ENCODE results near the gene FMOD.

FMOD gene

DNA sequence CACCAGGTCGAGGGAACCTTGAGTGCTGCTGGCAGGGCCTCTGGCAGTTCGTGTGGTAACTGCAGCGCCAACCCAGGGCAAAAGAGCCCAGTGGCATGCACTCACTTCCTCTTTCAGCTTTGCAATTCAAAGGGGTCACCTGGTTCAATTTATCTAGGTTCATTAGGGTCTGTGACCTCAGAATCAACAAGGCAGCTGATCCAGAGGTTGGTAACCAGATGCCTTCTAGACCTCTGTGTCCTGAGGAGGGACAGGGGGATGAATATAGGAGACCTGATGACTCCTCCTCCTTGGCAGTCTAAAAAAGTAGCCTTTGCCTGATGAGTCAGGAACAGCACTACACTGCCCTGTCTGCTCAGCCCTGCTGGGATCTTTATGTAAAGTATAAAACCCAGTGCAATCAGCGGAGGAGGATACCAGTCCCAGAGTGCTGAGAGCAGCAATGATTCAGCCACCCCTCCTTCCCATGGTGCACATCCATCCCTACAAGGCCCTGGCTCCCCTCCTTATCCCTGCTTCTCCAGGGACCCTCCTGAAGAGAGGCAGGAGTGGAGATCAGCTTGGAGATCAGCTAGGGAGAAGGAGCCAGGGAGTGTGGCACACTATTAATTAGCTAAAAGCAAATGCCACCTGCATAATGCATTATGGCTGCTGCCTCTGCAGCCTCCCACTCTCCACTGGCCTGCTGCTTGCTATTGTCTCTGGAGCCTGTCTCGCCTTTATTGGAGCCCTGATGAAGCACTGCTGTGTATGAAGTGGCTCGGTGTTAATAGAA lies 11.2 kb upstream of the FMOD start:
- DNase-seq: peak in 5 of 56 donors; percentile 7 to 32 (median 24)

DNA sequence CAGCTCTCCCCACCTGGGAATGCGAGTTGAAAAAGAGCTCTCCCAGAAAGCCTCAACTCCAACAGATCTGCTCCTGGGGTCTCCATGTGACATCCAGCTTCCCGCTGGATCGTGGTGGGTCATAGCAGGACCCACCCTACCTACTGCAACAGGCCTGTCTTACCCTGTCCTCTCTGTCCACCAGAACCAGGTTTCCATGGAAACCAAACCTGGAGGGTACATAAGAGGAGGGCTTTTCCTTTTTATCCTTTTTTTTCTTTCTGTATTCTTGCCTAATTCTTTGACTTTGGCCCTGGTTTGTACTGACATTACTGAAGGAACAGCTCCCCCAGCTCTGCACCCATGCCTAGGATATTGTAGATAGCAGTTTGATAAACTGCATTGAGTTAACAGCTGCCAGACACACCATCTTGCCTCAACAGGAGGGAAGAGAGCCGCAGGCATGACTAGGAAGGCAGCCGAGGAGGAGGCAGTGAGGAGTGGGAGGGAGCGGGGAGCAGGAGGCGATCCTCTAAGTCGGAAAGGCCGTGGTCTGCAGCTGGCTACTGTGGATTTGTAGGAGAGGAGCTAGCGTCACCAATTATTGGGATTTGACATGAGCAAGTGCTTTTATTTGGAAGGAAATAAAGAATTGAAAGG lies 9.7 kb upstream of the FMOD start:
- DNase-seq: peak in 2 of 56 donors; percentile 7 to 27

DNA sequence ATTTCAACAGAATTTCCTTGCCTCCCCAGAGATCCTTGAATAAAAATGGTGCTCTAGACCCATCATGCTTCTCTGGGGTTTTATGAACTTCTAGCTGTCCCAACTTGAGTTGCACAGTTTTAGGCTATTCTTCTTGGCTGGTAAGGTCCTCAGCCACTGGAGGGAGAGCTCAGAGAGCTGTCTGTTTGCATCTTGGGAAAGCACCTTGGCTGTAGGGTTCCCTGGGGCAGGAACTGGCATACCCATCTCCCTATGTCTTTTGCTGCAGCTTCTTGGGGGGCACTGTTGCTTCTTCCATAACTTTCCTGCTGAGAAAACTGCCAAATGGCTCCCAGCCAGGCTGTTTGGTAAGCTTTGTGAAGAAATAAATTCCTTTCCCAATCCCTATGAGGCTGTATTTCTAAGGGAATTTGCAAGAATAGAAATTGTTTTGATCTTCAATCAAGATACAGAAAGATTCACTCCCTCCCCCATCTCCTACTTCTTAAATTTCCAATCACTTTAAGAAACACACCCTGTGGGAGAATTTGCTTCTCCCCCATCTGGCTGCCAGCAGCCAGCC lies 8.2 kb upstream of the FMOD start:
- DNase-seq: peak in 1 of 56 donors; percentile 28

DNA sequence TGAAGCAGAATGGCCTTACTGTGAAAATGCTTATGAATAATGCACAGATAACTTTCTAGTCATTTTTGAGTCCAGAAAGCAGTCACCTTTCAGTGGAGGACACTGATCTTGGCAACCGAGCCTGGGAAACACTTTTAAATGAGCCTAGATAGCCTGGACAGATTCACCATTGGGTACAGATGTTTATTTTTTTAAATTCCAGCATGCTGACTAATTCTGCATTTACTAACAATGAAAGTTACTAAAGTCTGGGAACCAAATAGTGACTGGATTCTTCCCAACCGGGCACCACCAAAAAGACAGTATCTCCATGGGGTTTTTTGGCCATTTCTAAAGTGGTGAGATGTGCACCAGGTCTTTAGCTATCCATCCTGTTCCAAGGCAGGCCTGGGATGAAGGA lies 3.3 kb upstream of the FMOD start:
- no peak for DNase-seq

DNA sequence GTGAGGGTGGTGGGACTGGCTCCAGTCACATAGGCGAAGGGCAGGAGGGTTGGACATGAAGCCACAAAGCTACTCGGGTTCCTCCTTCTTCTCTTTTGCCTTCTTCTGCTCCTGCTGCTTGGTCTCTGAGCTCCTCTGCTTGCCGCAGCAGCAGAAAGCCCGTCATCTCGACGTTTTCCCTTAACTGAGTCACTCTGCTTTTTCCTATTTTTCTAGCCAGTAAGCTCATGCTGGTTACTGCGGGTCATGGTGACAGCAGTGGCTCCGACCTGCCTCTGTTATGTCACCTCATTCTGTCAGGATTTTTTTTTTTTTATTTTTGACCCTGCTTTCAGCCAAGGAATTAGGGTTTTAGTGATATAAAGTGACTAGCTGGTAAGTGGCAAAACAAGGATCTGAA lies 2.6 kb upstream of the FMOD start:
- DNase-seq: no peak

DNA sequence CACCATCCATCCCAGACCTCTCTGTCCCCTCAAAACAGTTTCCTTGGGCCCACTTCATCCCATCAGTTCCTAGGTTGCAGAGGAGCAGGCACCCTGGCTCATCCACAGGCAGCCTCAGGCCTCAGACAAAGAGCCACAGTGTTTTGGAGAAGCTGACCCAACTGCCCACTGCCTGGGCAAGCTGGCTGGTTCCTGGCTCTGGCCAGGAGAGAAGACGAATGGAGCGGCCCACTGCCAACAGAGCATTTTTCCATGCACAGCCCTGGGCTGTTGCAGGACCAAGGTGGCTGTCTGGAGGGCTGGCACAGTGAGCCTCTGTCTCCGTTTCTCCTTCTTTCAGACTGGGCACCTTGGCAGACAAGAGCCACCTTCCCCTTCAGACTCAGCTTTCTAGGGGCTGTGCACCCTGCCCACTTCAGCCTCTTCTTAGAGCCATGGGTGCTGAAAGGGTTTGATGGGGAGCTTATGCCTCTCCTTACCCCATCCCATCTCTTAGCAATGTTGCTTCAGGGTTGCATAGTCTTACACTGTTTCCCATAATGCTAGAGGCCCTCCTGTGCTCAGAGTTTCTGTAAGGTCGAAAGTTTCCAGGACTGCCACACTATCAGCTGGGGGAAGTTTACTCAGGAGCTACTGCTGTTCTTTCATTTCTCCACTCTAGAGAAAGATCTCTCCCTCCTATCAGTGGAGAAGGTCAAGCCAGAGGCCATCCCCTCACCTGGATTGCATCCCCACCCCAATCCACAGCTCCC lies 973 bp downstream of the FMOD start:
- DNase-seq: peak in 34 of 56 donors; percentile 9 to 77 (median 48)

DNA sequence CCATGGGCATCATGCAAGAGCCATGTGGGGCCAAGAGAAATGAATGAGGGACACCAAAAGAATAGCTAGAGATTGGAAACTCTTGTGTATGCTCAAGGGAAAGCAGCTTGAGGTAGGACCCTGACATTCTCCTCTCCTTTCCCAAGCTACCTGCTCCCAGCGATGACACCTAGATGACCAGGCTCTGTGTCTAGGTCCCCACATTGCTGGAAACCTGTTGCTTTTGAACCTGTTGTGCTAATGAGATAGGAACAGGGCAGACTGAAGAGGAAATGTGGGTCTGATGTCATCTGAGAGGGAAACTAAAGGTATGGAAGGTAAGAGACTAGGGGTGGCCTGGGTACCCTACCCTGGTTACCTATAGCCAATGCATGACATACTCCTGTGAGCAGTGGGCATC lies 1.8 kb downstream of the FMOD start:
- no peak for DNase-seq

DNA sequence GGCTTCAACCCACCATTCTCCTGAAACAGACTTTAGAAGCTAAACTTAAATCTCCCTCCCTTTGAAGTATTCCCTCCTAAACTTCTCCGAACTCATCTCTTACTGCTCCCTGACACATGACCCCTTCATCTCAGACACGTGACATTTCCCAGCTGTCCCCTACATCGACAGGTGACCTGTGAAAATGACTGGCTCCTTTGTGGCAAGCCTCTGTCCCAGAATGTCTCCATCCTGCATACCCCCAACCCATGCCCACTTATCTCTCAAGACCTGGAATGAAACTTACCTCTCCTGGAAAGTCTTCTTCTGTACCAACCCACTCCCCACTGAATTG lies 4.2 kb downstream of the FMOD start:
- no peak for DNase-seq

DNA sequence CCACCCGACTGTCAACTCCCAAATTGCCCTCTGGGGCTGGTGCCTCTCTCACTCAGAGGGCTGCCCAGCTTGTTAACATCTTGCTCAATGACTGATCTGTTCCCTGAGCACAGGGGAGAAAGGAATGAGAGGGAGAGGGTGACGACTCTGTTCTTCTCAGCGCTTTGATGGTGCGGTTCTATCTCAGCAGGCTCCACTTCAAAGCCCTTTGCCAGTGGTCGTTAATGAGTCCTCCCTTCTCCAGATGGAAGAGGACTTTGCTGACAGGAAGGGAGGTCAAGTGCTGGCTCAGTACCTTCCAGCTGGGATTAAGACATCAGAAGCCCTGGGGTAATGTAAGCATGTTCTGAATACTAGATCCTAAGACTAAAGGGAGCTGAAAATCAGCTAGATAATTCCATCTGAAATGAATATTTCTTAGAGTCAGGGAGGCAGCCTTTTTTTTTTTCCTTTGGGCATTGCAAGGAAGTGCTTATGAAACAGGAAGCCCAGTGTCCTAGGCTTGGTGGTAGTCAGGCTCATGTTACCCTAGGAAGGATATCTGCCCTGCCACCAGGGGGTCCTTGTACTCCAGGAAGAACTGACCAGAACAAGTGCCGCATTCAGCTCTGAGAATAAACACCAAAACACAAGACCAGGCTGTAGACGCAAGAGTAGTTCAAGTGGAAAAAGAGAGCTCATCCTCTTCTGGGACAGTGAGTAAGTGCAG lies 4.7 kb downstream of the FMOD start:
- no peak for DNase-seq

DNA sequence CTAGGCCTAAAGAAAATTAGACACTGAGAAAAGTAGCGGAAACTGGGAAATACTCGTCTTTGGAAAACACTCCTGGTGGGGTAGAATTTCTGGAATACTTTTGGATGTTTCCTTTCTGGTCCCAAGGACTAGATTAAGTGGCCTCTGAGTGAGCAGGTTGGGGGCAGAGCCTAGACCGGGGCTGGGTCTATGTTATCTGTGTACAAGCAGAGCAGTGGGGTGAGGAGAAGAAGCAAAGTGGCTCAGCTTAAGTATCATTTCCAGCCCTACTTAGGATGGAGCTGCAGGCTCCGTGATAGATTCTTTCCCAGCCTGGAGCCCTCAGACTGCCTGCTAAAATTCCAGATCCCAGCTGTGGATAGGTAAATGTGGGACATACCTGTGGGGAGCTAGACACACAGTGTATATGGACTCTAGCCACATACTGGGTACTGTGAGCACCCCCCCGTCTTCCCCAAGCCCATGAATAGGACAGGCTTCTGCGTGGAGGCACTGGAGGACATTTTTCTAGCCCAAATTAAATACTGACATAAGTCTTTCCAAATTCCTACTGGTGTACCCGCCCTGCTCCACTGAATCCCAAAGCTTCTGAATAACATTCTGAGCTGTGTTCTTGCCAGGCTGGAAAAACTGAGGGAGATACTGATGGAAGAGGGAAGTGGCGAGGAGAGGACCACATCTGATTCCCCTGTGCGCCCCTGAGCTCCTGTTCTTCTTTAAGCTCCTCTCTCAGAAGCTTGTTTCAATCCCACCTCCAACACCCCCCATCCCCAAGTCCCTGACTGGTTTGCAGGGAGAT lies 6.8 kb downstream of the FMOD start:
- no peak for DNase-seq

DNA sequence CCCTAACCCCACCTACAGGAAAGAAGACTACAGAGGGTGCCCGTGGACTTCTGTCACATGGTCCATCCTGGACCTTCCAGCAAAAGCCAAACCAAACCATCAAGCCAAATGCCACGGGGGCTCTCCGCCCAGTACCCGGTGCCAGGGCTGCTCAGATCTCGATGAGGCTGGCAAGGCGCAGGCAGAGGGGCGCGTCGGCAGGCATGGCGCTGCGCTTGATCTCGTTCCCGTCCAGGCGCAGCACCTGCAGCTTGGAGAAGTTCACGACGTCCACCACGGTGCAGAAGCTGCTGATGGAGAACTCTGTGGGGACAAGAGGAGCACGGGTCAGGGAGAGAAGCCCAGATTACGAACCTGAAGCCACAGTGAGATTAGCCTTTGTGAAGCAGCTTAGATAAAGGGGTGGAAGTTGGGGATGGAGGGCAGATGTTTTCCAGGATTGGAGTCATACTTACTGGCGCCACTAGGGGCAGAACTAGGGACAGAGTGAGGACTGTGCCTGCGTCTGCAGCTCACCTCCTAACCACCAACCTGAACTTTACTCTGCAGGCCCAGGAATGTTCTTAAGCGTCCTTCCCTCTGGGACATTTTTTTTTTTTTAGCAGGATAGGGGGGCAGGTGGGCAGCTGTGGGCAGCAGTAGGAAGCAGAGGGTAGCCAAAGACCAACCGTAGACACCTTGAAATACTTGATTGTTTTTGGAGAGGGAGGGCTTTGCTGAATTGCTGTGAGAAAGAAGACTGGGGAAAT lies 8.6 kb downstream of the FMOD start:
- DNase-seq: peak in 8 of 56 donors; percentile 10 to 64 (median 22)

DNA sequence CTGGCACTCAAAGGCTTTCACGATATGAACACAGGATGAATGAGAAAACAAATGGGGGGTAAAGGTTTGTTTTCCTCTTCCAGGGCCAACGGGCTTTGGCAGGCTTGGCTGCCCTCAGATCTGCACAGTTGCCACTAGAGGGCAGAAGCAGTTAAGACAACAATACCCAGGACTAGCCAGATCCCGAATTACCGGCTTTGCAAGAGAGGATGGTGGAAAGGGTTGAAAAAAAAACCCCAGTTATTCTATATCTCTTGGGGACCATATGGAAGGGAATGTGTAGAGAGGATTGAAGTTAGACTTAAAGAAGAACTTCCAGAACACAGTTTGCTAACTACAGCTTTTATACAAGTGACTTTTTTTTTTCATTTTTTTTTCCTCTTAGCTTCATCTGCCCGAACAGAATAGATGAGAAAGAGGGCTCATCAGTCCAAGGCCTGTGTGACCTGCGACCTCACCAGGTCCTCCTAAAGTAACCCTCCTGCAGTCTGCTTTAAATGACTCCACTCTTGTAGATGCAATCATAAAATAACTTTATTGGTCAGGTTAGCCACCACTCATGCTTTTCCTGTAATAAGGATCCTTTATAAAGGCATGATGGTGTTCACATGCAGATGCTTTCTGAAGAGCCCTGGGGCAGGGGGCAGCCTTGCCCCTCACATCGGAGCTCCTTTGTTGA lies 10.7 kb downstream of the FMOD start:
- DNase-seq: peak in 48 of 56 donors; percentile 10 to 84 (median 50)

DNA sequence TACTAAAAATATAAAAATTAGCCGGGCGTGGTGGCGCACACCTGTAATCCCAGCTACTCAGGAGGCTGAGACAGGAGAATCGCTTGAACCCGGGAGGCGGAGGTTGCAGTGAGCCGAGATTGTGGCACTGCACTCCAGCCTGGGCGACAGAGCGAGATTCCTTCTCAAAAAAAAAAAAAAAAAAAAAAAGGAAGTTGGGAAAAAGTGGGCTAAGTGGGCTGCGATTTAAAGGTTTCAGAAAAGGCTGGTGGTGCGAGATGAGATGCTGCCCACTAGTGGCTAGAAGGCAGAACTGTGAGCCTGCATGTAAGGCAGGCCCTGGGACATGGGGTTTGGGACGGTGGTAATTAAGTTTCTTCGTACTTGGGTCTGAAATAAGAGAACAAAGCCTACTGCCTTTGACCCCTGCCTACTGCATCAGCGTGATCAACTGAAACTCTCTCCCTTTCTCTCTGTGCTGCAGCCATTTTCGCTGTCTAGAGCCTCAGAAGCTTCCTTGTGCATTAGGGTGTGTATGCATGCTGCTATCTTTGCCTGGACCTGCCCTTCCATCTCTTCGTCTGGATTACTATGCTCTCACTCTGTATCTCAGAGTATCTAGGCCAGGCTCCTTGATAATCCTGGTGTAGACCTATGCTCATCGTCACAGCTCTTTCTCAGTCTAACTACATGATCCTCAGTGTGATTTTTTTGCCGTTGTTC lies 12.4 kb downstream of the FMOD start:
- DNase-seq: peak in 35 of 56 donors; percentile 14 to 80 (median 39)

DNA sequence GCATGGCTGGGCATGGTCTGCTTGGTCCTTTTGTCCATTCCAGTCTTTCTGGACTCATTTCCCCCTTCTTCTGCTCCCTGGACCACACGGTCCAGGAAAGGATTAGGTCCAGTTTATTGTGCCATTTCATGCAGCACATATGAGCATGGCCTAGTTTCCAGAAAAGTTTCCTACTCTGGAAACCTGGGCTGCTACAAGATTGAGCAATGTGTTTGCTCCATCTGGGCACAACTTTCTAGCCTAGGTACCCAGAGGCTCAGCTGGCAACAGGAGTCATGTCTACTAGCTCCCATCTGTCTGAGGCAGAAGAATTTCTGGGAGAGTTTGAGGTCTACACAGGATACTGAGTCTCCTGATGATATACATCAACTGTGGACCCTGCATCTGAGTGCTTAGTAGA lies 14.8 kb downstream of the FMOD start:
- no peak for DNase-seq

DNA sequence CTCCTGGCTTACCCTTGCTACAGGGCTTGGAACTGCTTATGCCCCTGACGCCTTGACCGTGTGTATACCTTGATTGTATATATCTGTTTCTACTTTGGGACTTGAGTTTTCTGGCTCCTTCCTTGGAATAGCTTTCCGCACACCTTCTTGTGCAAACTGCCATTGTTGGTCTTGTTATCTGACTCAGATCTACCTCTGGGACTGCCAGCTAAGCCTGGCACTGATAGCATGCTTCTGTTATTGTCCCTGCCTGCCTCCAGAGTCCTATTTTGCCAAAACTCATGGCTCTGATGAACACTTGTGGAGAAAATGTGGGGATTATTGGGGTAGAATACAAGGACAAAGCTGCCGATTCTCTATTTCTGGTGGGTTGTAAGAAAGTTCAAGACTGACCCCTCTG lies 15.4 kb downstream of the FMOD start:
- DNase-seq: no peak

DNA sequence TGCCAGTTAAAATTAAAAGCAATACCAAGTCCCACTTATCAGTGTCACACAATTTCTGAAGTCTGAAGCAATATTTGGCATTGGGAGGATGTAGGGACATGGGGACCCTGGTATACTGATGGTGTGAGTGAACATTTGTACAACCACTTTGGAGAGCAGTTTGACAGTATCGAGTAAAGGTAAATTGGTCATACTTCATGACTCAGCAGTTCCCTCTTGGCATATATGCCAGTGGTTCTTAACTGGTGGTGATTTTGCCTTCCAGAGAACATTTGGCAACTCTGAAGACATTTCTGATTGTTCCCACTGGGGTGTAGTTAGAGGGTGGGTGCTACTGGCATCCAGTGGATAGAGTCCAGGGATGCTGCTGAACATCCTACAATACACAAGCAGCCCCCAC lies 19.7 kb downstream of the FMOD start:
- no peak for DNase-seq

DNA sequence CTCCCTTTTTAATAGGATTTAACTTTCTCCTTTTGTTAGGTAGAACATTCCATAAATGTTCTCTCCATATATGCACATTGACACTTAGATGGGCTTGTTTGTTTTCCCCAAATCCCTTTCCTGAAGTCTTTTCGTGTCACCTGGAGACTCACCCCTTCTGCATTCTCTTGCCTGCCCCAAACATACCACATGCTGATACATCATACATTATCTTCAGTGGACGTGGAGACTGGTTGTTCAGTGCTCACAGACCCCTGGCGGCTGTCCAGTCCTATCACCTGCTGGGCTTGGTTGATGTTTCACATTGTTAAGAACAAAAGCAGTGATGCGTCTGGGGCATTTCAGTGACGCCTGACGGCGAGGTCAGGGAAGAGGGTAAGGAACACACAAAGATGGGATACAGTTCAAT lies 22.2 kb downstream of the FMOD start:
- no peak for DNase-seq

DNA sequence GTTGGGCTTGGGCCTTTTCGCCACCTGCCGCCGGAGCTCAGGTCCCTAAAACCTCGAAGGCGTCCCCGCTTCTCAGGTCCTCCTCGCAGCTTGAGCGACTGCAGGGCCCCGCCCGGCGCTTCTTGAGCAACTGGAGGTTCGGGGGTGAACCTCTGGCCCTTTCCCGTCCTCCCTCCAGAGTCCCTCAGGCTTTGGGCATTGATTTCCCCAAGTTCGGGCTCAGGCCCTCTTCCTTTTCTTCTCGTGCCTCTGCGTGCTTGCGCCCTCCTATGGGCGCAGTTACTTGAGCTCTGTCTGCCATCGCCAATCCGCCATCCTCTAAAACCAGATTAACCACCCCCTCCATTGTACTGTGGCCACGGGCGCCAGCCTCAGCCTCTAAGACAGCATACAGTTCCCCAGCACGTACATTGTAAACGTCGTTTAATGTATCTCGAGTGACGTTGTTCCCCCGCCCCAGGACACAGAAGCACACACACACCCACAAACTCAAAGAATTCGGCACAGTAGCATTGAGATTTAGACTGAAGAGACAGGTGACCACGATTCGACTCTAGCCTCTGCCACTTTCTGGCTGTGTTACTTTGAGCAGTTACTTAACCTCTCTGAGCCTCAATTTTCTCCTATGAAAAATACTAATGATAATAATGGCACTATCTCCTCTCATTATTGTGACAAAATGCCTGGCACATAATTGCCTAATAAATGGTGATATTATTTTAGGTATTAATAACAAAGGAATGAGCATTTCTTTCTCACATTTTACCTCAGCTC lies 23.1 kb downstream of the FMOD start:
- peak in 43 of 56 donors; percentile 45 to 85 (median 70) for DNase-seq

Measured in amygdala (tissue), 56 donors.